GM10248 (cell line): ENCODE measurements around the gene AGPAT4.
"Not testable (repeated sequence)": the region's sequence is repeated elsewhere in the genome, so short reads cannot be mapped to it uniquely, and the experiment has no call there.

Source experiments
- CTCF ChIA-PET: fragments of 300-600 bp; sonication (Branson Sonifier 250); formaldehyde crosslinking; extraction: SDS; loops from one replicate; lab custom pipeline; 2021; ENCODE audit warnings: antibody characterized with exemption; lab: Yijun Ruan, JAX
- POLR2A ChIA-PET: fragments of 350-650 bp; sonication (Branson Sonifier 250); formaldehyde crosslinking; extraction: SDS; loops from one replicate; lab custom pipeline; 2020; ENCODE audit warnings: antibody characterized with exemption; lab: Yijun Ruan, JAX
- DNase-seq: peaks from one replicate; pipeline ENCODE4 v3.0.0; 2012; ENCODE audit errors: extremely low spot score
- CTCF ChIP-seq: IDR thresholded peaks from 2 replicates; pipeline ENCODE4 v1.5.1; 2012; ENCODE audit warnings: mild to moderate bottlenecking, low read depth; ENCODE audit errors: extremely low read depth, missing control alignments, control extremely low read depth

AGPAT4 gene

GRCh38 chr6:161225681-161226008, 48.2 kb downstream of the AGPAT4 start:
- ChIA-PET POLR2A (no interaction called here), CTCF (interaction anchor here (1.4 kb wide), 1 partner anchor 7 kb away, joined by 3 read pairs; no protein-coding TSS in a partner anchor)
- no peak for DNase-seq
- no peak for TF ChIP-seq CTCF

GRCh38 chr6:161224951-161225680, 48.7 kb downstream of the AGPAT4 start:
- CTCF ChIA-PET = interaction anchor here (0.9 to 1.3 kb wide), 2 partner anchors 10 to 11 kb away, joined by 3 read pairs; no protein-coding TSS in a partner anchor
- DNase-seq, POLR2A ChIA-PET: not testable (repeated sequence)

- POLR2A ChIA-PET = no interaction called here
- CTCF ChIA-PET = interaction anchor here (1.2 to 1.5 kb wide), 3 partner anchors 9 to 19 kb away, joined by 3 to 4 read pairs (median 3); no protein-coding TSS in a partner anchor
- no peak for TF ChIP-seq CTCF
- DNase-seq = no peak
These were observed 50.2 kb downstream of the AGPAT4 start for GRCh38 chr6:161223646-161224045.

GRCh38 chr6:161222706-161223234, 51.1 kb downstream of the AGPAT4 start:
- ChIA-PET POLR2A (no interaction called here), CTCF (interaction anchor here (1.2 to 1.5 kb wide), 2 partner anchors 16 to 19 kb away, joined by 3 to 4 read pairs; no protein-coding TSS in a partner anchor)
- no peak for DNase-seq
- no peak for TF ChIP-seq CTCF

- ChIA-PET POLR2A (no interaction called here), CTCF (no interaction called here)
- DNase-seq = no peak
- TF ChIP-seq CTCF = no peak
These were observed 53.5 kb downstream of the AGPAT4 start for GRCh38 chr6:161220346-161220745.

- no peak for TF ChIP-seq CTCF
These were observed 54.2 kb downstream of the AGPAT4 start for GRCh38 chr6:161219680-161220079.

GRCh38 chr6:161218222-161218621, 55.6 kb downstream of the AGPAT4 start:
- no peak for TF ChIP-seq CTCF
- CTCF ChIA-PET = interaction anchor here (0.9 to 1.3 kb wide), 3 partner anchors 8 to 23 kb away, joined by 3 read pairs; no protein-coding TSS in a partner anchor

More at GRCh38 chr6:161219680-161220079, 54.2 kb downstream of the AGPAT4 start:
- CTCF ChIA-PET = no interaction called here
- POLR2A ChIA-PET = no interaction called here
- DNase-seq = no peak

More at GRCh38 chr6:161218222-161218621, 55.6 kb downstream of the AGPAT4 start:
- POLR2A ChIA-PET = no interaction called here
- DNase-seq = no peak
